HCT116 (cell line): ENCODE data around the gene ZMYM2. TPM values are rescaled to one million over a fixed set of nuclear protein-coding genes. Genes with fewer than 3 reads are reported as not detected.

ENCODE experiments used
- ATAC-seq: fragments of 200-7000 bp; cut with Tn5 transposase; 2 replicates; pipeline ENCODE4 v1.9.1; 2020; ENCODE audit warnings: mild to moderate bottlenecking, moderate library complexity
- BruUV-seq: library from RNA; stranded (reverse); fragments of 400-500 nt; replicated peaks from 2 replicates; lab custom pipeline; 2021; lab: Mats Ljungman, UMichigan
- CTCF ChIA-PET: fragments of 300-600 bp; sonication (Branson Sonifier 250); formaldehyde crosslinking; loops from one replicate; lab custom pipeline; 2021; ENCODE audit warnings: antibody characterized with exemption; lab: Charles Lee
- POLR2A ChIA-PET: fragments of 300-600, 350-600 bp; sonication (Branson Sonifier 250); formaldehyde crosslinking; loops from one replicate; lab custom pipeline; 2021; ENCODE audit warnings: antibody characterized with exemption; lab: Charles Lee
- RAD21 ChIA-PET, 2 experiments: fragments of 300-600 bp; sonication (Branson Sonifier 250); formaldehyde crosslinking; loops; one replicate each; lab custom pipeline; 2023; ENCODE audit warnings: low total read pairs in 2 of 2; ENCODE audit not compliant: uncharacterized antibody in 2 of 2, unreplicated experiment in 2 of 2, low non-redundant PET in 1 of 2; lab: Charles Lee
- DNase-seq: peaks from one replicate; pipeline ENCODE4 v3.0.0-alpha.2; 2010; ENCODE audit warnings: low read depth, low spot score
- H2AFZ ChIP-seq: fragments of 200-600 bp; shearing (Covaris generic), sonication (generic); 2 replicates; pipeline ENCODE4 v1.6.1; 2017; ENCODE audit warnings: low read depth, mixed run types, mixed read lengths, antibody characterized with exemption, low read length; ENCODE audit not compliant: poor library complexity, severe bottlenecking
- H3K27ac ChIP-seq: 2 replicates; pipeline ENCODE4 v1.5.1; 2012; ENCODE audit warnings: low read depth, low read length
- H3K27me3 ChIP-seq: fragments of 200-600 bp; sonication (generic); 2 replicates; pipeline ENCODE4 v1.6.1; 2016; ENCODE audit warnings: mixed run types, low read length, mixed read lengths; ENCODE audit not compliant: insufficient read depth
- H3K36me3 ChIP-seq, 2 experiments: fragments of 200-500 bp in 1 of 2; fragments of 200-600 bp in 1 of 2; sonication (Bioruptor generic) in 1 of 2; sonication (generic) in 1 of 2; 2 replicates each; pipeline versions ENCODE4 v1.5.1 to v1.6.1; 2014 to 2016; ENCODE audit warnings: low read length in 2 of 2, inconsistent platforms in 1 of 2, mixed read lengths in 1 of 2, mixed run types in 1 of 2; ENCODE audit not compliant: insufficient read depth in 2 of 2, control insufficient read depth in 1 of 2
- H3K4me1 ChIP-seq, 2 experiments: fragments of 200-600 bp in 1 of 2; sonication (generic) in 1 of 2; 2 replicates each; pipeline versions ENCODE4 v1.5.1 to v1.6.1; 2012 to 2017; ENCODE audit warnings: low read length in 2 of 2, inconsistent platforms in 1 of 2, mild to moderate bottlenecking in 1 of 2, mixed read lengths in 1 of 2, mixed run types in 1 of 2, moderate library complexity in 1 of 2; ENCODE audit not compliant: insufficient read depth in 2 of 2, control insufficient read depth in 1 of 2
- H3K4me2 ChIP-seq: fragments of 200-600 bp; sonication (generic); 2 replicates; pipeline ENCODE4 v1.6.1; 2017; ENCODE audit warnings: mixed run types, low read length, mixed read lengths
- H3K4me3 ChIP-seq, 2 experiments: fragments of 200-600 bp in 1 of 2; sonication (generic) in 1 of 2; replicated peaks in 1 of 2; 2 replicates each; pipeline ENCODE4 v1.5.1; 2011 to 2016; ENCODE audit warnings: low read length in 2 of 2, control low read depth in 1 of 2, low read depth in 1 of 2, mild to moderate bottlenecking in 1 of 2, mixed read lengths in 1 of 2, mixed run types in 1 of 2
- H3K79me2 ChIP-seq: fragments of 200-600 bp; sonication (generic); 2 replicates; pipeline ENCODE4 v1.6.1; 2017; ENCODE audit warnings: mild to moderate bottlenecking, mixed run types, low read length, moderate library complexity, mixed read lengths; ENCODE audit not compliant: insufficient read depth
- H3K9ac ChIP-seq: fragments of 200-600 bp; sonication (generic); 2 replicates; pipeline ENCODE4 v1.6.1; 2016; ENCODE audit warnings: low read length, mixed read lengths
- H3K9me2 ChIP-seq: fragments of 200-600 bp; sonication (generic), shearing (Covaris generic); 2 replicates; pipeline ENCODE4 v1.6.1; 2017; ENCODE audit warnings: mixed run types, mild to moderate bottlenecking, moderate library complexity; ENCODE audit not compliant: insufficient read depth
- H3K9me3 ChIP-seq, 2 experiments: fragments of 200-500 bp in 1 of 2; fragments of 200-600 bp in 1 of 2; sonication (Bioruptor generic) in 1 of 2; sonication (generic) in 1 of 2; 2 replicates each; pipeline ENCODE4 v1.6.1; 2014 to 2017; ENCODE audit warnings: low read length in 2 of 2, mixed read lengths in 2 of 2, inconsistent platforms in 1 of 2, low read depth in 1 of 2, mild to moderate bottlenecking in 1 of 2, mixed run types in 1 of 2, moderate library complexity in 1 of 2; ENCODE audit not compliant: control insufficient read depth in 1 of 2, insufficient read depth in 1 of 2
- H4K20me1 ChIP-seq: fragments of 200-600 bp; sonication (generic), shearing (Covaris generic); 2 replicates; pipeline ENCODE4 v1.6.1; 2017; ENCODE audit warnings: mixed run types, mild to moderate bottlenecking, moderate library complexity; ENCODE audit not compliant: insufficient read depth
- CBX3 ChIP-seq: IDR thresholded peaks from 2 replicates; pipeline ENCODE4 v1.6.1; 2012; ENCODE audit warnings: low read depth
- CTCF ChIP-seq, 3 experiments: fragments of 200-600 bp in 1 of 3; sonication (generic) in 1 of 3; IDR thresholded peaks in 2 of 3; conservative IDR thresholded peaks in 1 of 3; 2 replicates each; pipeline ENCODE4 v1.5.1; 2012 to 2017; ENCODE audit warnings: low read depth in 2 of 3, low read length in 2 of 3, antibody characterized with exemption in 1 of 3, borderline replicate concordance in 1 of 3, control low read depth in 1 of 3, mild to moderate bottlenecking in 1 of 3, mixed read lengths in 1 of 3, mixed run types in 1 of 3, moderate library complexity in 1 of 3; ENCODE audit not compliant: insufficient read depth in 1 of 3
- EGR1 ChIP-seq: IDR thresholded peaks from 2 replicates; pipeline ENCODE4 v1.6.1; 2012; ENCODE audit warnings: low read depth
- ELF1 ChIP-seq: IDR thresholded peaks from 2 replicates; pipeline ENCODE4 v1.6.1; 2012; ENCODE audit warnings: low read depth, borderline replicate concordance
- EZH2 ChIP-seq: fragments of 200-600 bp; sonication (generic); IDR thresholded peaks from 2 replicates; pipeline ENCODE4 v1.6.1; 2017; ENCODE audit warnings: antibody characterized with exemption, mixed run types
- JUND ChIP-seq: IDR thresholded peaks from 2 replicates; pipeline ENCODE4 v1.6.1; 2012
- POLR2A ChIP-seq: IDR thresholded peaks from 2 replicates; pipeline ENCODE4 v1.7.0; 2011; ENCODE audit warnings: borderline replicate concordance; ENCODE audit not compliant: insufficient read depth, insufficient read length; ENCODE audit errors: extremely low read depth
- POLR2AphosphoS5 ChIP-seq: IDR thresholded peaks from 2 replicates; pipeline ENCODE4 v1.6.1; 2011; ENCODE audit warnings: mild to moderate bottlenecking, low read depth, low read length, moderate library complexity
- RAD21 ChIP-seq: IDR thresholded peaks from 2 replicates; pipeline ENCODE4 v1.6.1; 2012; ENCODE audit warnings: low read depth, mild to moderate bottlenecking
- SIN3A ChIP-seq: IDR thresholded peaks from 2 replicates; pipeline ENCODE4 v1.6.1; 2012; ENCODE audit warnings: low read depth
- YY1 ChIP-seq: IDR thresholded peaks from 2 replicates; pipeline ENCODE4 v1.6.1; 2011; ENCODE audit warnings: low read length, low read depth, moderate library complexity, mild to moderate bottlenecking; ENCODE audit not compliant: insufficient replicate concordance; ENCODE audit errors: extremely low read depth
- ZFX ChIP-seq: fragments of 450-650 bp; IDR thresholded peaks from 2 replicates; pipeline ENCODE4 v1.6.1; 2017
- ZNF274 ChIP-seq: fragments of 200-500 bp; sonication (Bioruptor generic); IDR thresholded peaks from 2 replicates; pipeline ENCODE4 v1.6.1; 2014; ENCODE audit warnings: mild to moderate bottlenecking, low read depth, low read length, inconsistent platforms
- intact Hi-C: fragments of 100-400 bp; cut with micrococcal nuclease; formaldehyde crosslinking; loops from 2 replicates; pipeline ENCODE4 v1.10.0; 2022
- total RNA-seq: library from RNA; stranded (reverse); gene quantifications from one replicate; pipeline ENCODE4 v1.2.1, GENCODE V29; 2021; ENCODE audit not compliant: unreplicated experiment
- TF ChIP-seq, protein P1 (sequence below): IDR thresholded peaks from 2 replicates; pipeline ENCODE4 v1.6.1; 2012

The ZMYM2 gene
- total RNA-seq, 1 experiment from 2014 or later = 53.0 TPM

DNA sequence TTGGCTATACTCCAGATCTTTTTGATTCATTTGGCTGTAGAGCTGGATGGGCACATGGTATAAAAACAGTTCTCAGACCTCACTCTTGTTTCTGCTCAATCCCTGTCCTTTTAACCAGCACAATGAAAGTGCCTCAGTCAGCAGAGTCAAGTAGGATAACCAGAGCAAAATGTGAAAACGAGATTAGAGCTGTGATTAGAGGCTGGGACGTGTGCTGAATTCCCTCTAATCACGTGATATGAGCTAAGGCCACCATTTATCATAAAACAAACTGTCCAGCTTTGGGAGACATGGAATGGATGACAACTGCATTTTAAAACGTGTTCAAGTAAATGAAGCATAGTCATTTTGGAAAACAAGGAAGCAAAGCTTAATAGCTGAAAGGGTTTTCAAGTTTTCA lies 148.2 kb downstream of the ZMYM2 start:
- H3K9ac ChIP-seq = no peak overlapping the region
- no peak for DNase-seq
- H2AFZ ChIP-seq = no peak overlapping the region
- no TSS peak for BruUV-seq
- ChIA-PET RAD21 (no interaction called here), POLR2A (interaction anchor here (0.9 kb wide), 1 partner anchor 12 kb away, joined by 5 read pairs; no protein-coding TSS in a partner anchor), CTCF (no interaction called here)
- no peak overlapping the region for H3K4me2 ChIP-seq
- intact Hi-C loops = no loop called here
- no peaks in the 10 kb centered on the region for H4K20me1 ChIP-seq
- no peak for ATAC-seq
- H3K36me3 ChIP-seq = no peaks in the 10 kb centered on the region
- no peaks in the 10 kb centered on the region for H3K4me1 ChIP-seq
- H3K27ac ChIP-seq = no peak overlapping the region
- H3K9me3 ChIP-seq = no peaks in the 10 kb centered on the region
- TF ChIP-seq SIN3A = no peak
- TF ChIP-seq ZFX = no peak
- no peak for TF ChIP-seq RAD21
- TF ChIP-seq EZH2 = no peak
- no peak for TF ChIP-seq EGR1
- H3K4me3 ChIP-seq = no peak overlapping the region
- peaks cover 9% of the 10 kb centered on the region; the same call in 1 of the 2 replicates for H3K27me3 ChIP-seq
- H3K79me2 ChIP-seq = no peaks in the 10 kb centered on the region
- H3K9me2 ChIP-seq = no peaks in the 10 kb centered on the region

- RAD21 ChIA-PET = no interaction called here
- no peaks in the 10 kb centered on the region for H3K9me3 ChIP-seq
- intact Hi-C loops = no loop called here
- H2AFZ ChIP-seq = no peak overlapping the region
- no peak overlapping the region for H3K4me3 ChIP-seq
- CTCF ChIA-PET = no interaction called here
- BruUV-seq = no TSS peak
- no peak for TF ChIP-seq JUND
- no peak for TF ChIP-seq SIN3A
- no peak for TF ChIP-seq CTCF (IDR thresholded peaks at IDR 0.05 in 2 of 3, conservative IDR thresholded peaks at IDR 0.05 in 1 of 3; ENCODE audit: borderline replicate concordance in 1 of 3, insufficient read depth in 1 of 3, low read depth in 2 of 3, low read length in 2 of 3)
- no peak for TF ChIP-seq POLR2AphosphoS5
- no peak for TF ChIP-seq EZH2
- TF ChIP-seq YY1 = no peak
- TF ChIP-seq ZNF274 = no peak
- TF ChIP-seq, protein P1, sequence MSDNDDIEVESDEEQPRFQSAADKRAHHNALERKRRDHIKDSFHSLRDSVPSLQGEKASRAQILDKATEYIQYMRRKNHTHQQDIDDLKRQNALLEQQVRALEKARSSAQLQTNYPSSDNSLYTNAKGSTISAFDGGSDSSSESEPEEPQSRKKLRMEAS = no peak
- TF ChIP-seq ELF1 = no peak
- TF ChIP-seq EGR1 = no peak
- TF ChIP-seq ZFX = no peak
- TF ChIP-seq CBX3 = no peak
- TF ChIP-seq POLR2A = no peak
- TF ChIP-seq, all 23 proteins: peak for 0
- H3K4me1 ChIP-seq = no peaks in the 10 kb centered on the region
- ATAC-seq = no peak
- no peak overlapping the region for H3K4me2 ChIP-seq
- no peak for DNase-seq
- no peaks in the 10 kb centered on the region for H3K27me3 ChIP-seq
- no peak overlapping the region for H3K9ac ChIP-seq
- no peaks in the 10 kb centered on the region for H3K9me2 ChIP-seq
- no peaks in the 10 kb centered on the region for H3K36me3 ChIP-seq
- no peak overlapping the region for H3K27ac ChIP-seq
- H3K79me2 ChIP-seq = no peaks in the 10 kb centered on the region
- POLR2A ChIA-PET = interaction anchor here (1.1 kb wide), 1 partner anchor 10 kb away, joined by 3 read pairs; no protein-coding TSS in a partner anchor
- no peaks in the 10 kb centered on the region for H4K20me1 ChIP-seq
Observed at GRCh38 chr13:20109037-20109436, 150.5 kb downstream of the ZMYM2 start.
